Ovary (tissue), 9 donors: ENCODE measurements around the gene MLF2. TPM values are rescaled to one million over a fixed set of nuclear protein-coding genes. Genes with fewer than 3 reads are reported as not detected.

ENCODE experiments used
- DNase-seq, 5 donors: peaks; one replicate each; pipeline ENCODE4 v3.0.0-alpha.2; 2019 to 2020
- H3K27ac ChIP-seq, 2 donors: fragments of 200-600 bp; one replicate each; pipeline versions ENCODE4 v1.5.1 to v1.8.0; 2019 to 2022
- H3K27me3 ChIP-seq: fragments of 200-600 bp; one replicate; pipeline ENCODE4 v1.8.0; 2022
- H3K36me3 ChIP-seq: fragments of 200-600 bp; sonication (generic); one replicate; pipeline ENCODE4 v1.5.1; 2019
- H3K4me1 ChIP-seq: one replicate; pipeline ENCODE4 v1.8.1; 2013; ENCODE audit warnings: mild to moderate bottlenecking, moderate library complexity; ENCODE audit not compliant: insufficient read depth
- H3K4me3 ChIP-seq: fragments of 200-600 bp; sonication (generic); one replicate; pipeline ENCODE4 v1.5.1; 2017
- H3K9me3 ChIP-seq, 2 donors: fragments of 200-600 bp in 1 of 2; sonication (generic) in 1 of 2; one replicate each; pipeline versions ENCODE4 v1.5.1 to v1.8.1; 2013 to 2019; ENCODE audit warnings: mild to moderate bottlenecking in 1 of 2, moderate library complexity in 1 of 2
- EP300 ChIP-seq: sonication (generic); formaldehyde crosslinking; IDR thresholded peaks from one replicate; pipeline ENCODE4 v1.6.1; 2017; ENCODE audit warnings: antibody characterized with exemption
- POLR2A ChIP-seq: fragments of 450-650 bp; IDR thresholded peaks from one replicate; pipeline ENCODE4 v1.6.1; 2017; ENCODE audit warnings: antibody characterized with exemption, mild to moderate bottlenecking, moderate library complexity
- WGBS, 3 donors: extraction: QIAGEN DNeasy Blood & Tissue Kit in 1 of 3; methylation state at CpG; one replicate each; pipeline versions ENCODE4 v1.1.5 to v1.1.7; 2013 to 2017; 5-methylcytosine and 5-hydroxymethylcytosine counted together
- intact Hi-C, 4 donors: fragments of 100-400 bp; cut with DNase I; formaldehyde crosslinking; loops; one replicate each; pipeline versions ENCODE4 v1.11.0 to v1.15.1; 2022 to 2023
- polyA plus RNA-seq, 2 donors: library from polyadenylated mRNA; stranded (reverse); fragments of 200-250 nt in 1 of 2; fragments of 350-450 nt in 1 of 2; fragmentation: Illumina TruSeq in 1 of 2; extraction: RNeasy Lipid Tissue Mini Kit (QIAGEN cat#74804) in 1 of 2; gene quantifications; one replicate each; pipeline ENCODE4 v1.2.3, GENCODE V29; 2013 to 2014
- total RNA-seq, 7 donors: library from RNA; depleted of rRNA in 2 of 7; stranded (reverse); fragments of >200 nt in 2 of 7; fragmentation: NEBNext Ultra II Directional in 3 of 7; extraction: Animal tissue kit (Norgen Biotek cat#: 25700) in 3 of 7; gene quantifications; one replicate each; pipeline versions ENCODE4 v1.1.0 to v1.2.4, GENCODE V29; 2016 to 2023
- TF ChIP-seq, protein P1 (sequence below), 3 donors: fragments of 450-650 bp in 2 of 3; fragments of 200-600 bp in 1 of 3; IDR thresholded peaks; one replicate each; pipeline versions ENCODE4 v1.5.1 to v1.8.0; 2016 to 2022; ENCODE audit warnings: antibody characterized with exemption in 3 of 3, mild to moderate bottlenecking in 1 of 3
- donor health status: DM: no; HTN: no; CAD: no; lungs with moderate emphysema.
- donor health status: DM: no; HTN: no; CAD: no.
- donor health status: Bipolar disorder and iron deficiency.
- donor health status: DM: yes; HTN: yes; CAD: no.
- donor health status: DM: no; HTN: no; CAD: no.
- donor health status: DM: yes; HTN: yes; CAD: no.

MLF2 gene
- total and polyA plus RNA-seq, 9 donors = 64.1 to 162 (median 140) TPM

DNA sequence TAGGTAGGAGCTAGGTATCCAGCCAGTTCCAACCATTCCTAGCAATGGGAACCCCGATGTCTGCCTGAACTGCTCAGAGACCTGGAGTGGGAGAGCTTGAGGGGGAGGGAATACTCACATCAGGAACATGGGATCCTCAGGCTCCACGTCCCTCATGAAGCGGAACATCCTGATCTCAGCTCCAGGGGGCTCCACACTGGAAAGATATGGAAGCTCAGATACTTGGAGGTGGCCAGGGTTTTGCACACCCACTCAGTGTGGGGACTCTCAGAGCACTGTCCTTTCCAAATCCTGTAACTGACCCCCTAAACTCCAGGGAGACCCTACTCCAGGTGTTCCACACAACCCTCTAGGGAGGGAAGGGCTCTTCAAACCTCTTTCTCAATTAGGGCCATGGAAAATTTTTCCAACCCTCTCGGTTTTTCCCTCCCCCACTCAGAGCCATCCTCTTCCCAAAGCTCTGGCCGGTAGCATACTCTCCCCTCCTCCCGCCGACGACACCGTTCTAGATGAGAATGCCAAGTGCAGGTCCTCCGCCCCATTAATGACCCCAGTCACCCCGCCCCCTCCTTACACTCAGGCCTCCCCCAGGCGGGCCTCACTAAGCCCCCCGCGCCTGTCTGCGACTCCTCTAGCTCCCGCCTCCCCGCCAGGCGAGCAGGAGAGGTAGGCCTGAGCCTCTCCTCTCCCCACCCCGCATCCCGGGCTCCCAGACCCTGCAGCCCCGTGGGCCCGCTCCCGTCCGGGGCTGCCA lies 597 bp downstream of the MLF2 start:
- H3K36me3 ChIP-seq = no peaks in the 10 kb centered on the region
- intact Hi-C loops = loop anchor here in 2 of 4 donors (2.0 to 5.0 kb wide), 2 partner anchors 14 to 75 kb away; partner anchors contain the start of genes P3H3 (in 2 of the 2) and PTMS (in 2 of the 2)
- no peaks in the 10 kb centered on the region for H3K27me3 ChIP-seq
- H3K4me1 ChIP-seq = peaks cover 7% of the 10 kb centered on the region
- peak overlapping the region; percentile 96 to 100 for H3K27ac ChIP-seq
- H3K4me3 ChIP-seq = peak overlapping the region; percentile 76
- TF ChIP-seq EP300 = no peak
- no peak for TF ChIP-seq POLR2A
- TF ChIP-seq, protein P1, sequence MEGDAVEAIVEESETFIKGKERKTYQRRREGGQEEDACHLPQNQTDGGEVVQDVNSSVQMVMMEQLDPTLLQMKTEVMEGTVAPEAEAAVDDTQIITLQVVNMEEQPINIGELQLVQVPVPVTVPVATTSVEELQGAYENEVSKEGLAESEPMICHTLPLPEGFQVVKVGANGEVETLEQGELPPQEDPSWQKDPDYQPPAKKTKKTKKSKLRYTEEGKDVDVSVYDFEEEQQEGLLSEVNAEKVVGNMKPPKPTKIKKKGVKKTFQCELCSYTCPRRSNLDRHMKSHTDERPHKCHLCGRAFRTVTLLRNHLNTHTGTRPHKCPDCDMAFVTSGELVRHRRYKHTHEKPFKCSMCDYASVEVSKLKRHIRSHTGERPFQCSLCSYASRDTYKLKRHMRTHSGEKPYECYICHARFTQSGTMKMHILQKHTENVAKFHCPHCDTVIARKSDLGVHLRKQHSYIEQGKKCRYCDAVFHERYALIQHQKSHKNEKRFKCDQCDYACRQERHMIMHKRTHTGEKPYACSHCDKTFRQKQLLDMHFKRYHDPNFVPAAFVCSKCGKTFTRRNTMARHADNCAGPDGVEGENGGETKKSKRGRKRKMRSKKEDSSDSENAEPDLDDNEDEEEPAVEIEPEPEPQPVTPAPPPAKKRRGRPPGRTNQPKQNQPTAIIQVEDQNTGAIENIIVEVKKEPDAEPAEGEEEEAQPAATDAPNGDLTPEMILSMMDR (IDR thresholded peaks at IDR 0.05) = no peak
- 2 to 3% (median 2%) methylated on average over 23 to 24 of the region's 24 CpGs for WGBS, 3 donors
- peak in 1 of 5 donors; percentile 68 for DNase-seq
- H3K9me3 ChIP-seq = no peaks in the 10 kb centered on the region

DNA sequence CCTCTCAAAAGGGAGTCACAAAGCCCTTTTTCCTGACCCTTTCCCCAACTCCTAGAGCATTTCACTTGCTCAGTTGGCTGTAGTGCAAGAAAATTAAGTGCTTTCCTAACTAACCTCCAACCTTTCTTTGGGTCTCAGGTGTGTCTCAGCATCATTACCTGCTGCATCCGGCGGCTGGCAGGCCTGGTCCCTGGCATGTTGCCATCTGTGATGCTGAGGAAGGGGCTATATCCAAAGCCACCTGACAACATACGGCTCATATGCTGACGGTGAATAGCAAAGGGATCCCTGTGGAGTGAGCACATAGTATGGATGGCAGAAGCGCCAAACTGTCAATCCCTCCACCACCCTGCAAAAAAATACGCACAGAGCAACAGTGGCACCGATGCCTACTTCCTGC lies 1.2 kb downstream of the MLF2 start:
- Histone ChIP-seq H3K4me1 (peaks cover 7% of the 10 kb centered on the region), H3K4me3 (no peak overlapping the region), H3K27me3 (no peaks in the 10 kb centered on the region), H3K36me3 (no peaks in the 10 kb centered on the region), H3K27ac (peak overlapping the region; percentile 96 to 100), H3K9me3 (no peaks in the 10 kb centered on the region)
- peak in 3 of 5 donors; percentile 43 to 66 (median 51) for DNase-seq
- WGBS, 3 donors = 59 to 66% (median 64%) methylated on average over 7 of the region's 7 CpGs
- intact Hi-C loops = loop anchor here in 2 of 4 donors (2.0 to 5.0 kb wide), 2 partner anchors 15 to 76 kb away; partner anchors contain the start of genes P3H3 (in 2 of the 2) and PTMS (in 2 of the 2)
- TF ChIP-seq EP300 (no peak), POLR2A (no peak)
- TF ChIP-seq, protein P1 (IDR thresholded peaks at IDR 0.05) = no peak

DNA sequence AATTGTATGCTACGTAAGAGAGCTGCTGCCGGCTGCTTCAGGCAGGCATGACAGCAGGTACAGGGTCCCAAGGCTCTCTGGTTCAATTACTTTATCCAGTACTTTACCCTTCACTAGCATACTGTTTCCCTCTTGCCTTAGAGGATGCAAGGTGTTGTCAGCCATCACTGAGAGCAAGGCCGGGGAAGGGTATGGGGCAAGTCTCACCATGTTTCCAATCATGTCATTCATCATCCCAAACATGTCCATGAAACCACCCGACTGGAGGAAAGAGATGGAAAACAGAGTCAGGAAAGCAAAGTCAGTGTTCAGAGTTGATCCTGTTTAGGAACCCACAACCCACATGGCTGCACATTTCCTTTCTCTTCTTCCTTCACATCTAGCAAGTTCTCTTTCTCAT lies 2.4 kb downstream of the MLF2 start:
- peaks cover 7% of the 10 kb centered on the region for H3K4me1 ChIP-seq
- WGBS, 3 donors = 76 to 79% (median 78%) methylated on average over 4 of the region's 4 CpGs

DNA sequence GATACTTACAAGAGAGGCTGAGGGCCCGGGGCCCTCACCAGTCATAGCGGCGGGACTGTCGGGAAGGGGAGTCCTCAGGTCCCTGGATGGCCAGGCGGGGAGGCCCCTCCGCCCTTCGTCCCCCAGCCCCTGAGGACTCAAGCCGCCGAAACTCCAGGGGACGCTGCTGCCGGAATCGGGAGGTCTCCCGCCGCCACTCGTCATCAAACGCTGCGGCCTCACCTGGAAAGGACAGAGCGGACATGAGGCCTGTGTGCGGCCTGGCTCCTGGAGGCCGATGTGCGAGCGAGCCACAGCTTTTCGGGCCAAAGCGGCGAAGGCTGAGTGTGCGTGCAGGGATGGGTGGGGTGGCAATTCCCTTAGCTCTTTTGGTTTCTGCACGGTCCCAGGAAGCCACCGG lies 4.2 kb downstream of the MLF2 start:
- DNase-seq = no peak
- Histone ChIP-seq H3K4me1 (peaks cover 5% of the 10 kb centered on the region), H3K9me3 (no peaks in the 10 kb centered on the region), H3K27ac (no peak overlapping the region), H3K4me3 (no peak overlapping the region), H3K36me3 (no peaks in the 10 kb centered on the region), H3K27me3 (no peaks in the 10 kb centered on the region)
- TF ChIP-seq POLR2A = no peak
- TF ChIP-seq EP300 = no peak
- TF ChIP-seq, protein P1 (IDR thresholded peaks at IDR 0.05) = no peak
- WGBS, 3 donors = 92 to 93% (median 93%) methylated on average over 28 of the region's 28 CpGs
- intact Hi-C loops = loop anchor here in 1 of 4 donors (5.0 kb wide), 1 partner anchor 34 kb away; no protein-coding TSS in a partner anchor

More for the DNA sequence above, 2.4 kb downstream of the MLF2 start:
- TF ChIP-seq, protein P1 (IDR thresholded peaks at IDR 0.05) = no peak
- TF ChIP-seq EP300 (no peak), POLR2A (no peak)
- no peak overlapping the region for H3K27ac ChIP-seq
- no peaks in the 10 kb centered on the region for H3K36me3 ChIP-seq
- intact Hi-C loops = loop anchor here in 2 of 4 donors (5.0 kb wide), 1 partner anchor 77 kb away; the partner anchor contains the start of gene P3H3 (in 2 of the 2)
- H3K27me3 ChIP-seq = no peaks in the 10 kb centered on the region
- H3K4me3 ChIP-seq = no peak overlapping the region
- no peak for DNase-seq
- H3K9me3 ChIP-seq = no peaks in the 10 kb centered on the region
